Endothelial cell of umbilical vein (primary cell): ENCODE data around the gene MAN2A1. TPM values are rescaled to one million over a fixed set of nuclear protein-coding genes. Genes with fewer than 3 reads are reported as not detected.

Source experiments
- BruUV-seq: library from RNA; stranded (reverse); fragments of 400-500 nt; replicated peaks from 2 replicates; lab custom pipeline; 2021; lab: Mats Ljungman, UMichigan
- CTCF ChIA-PET: fragments of 300-600, 350-600 bp; sonication (Branson Sonifier 250); formaldehyde crosslinking; loops from one replicate; lab custom pipeline; 2021; ENCODE audit warnings: antibody characterized with exemption, inconsistent platforms; lab: Charles Lee
- POLR2A ChIA-PET: fragments of 300-600, 350-600 bp; sonication (Branson Sonifier 250); formaldehyde crosslinking; loops from one replicate; lab custom pipeline; 2021; ENCODE audit warnings: antibody characterized with exemption, inconsistent platforms; lab: Charles Lee
- DNase-seq: peaks from one replicate; pipeline ENCODE4 v3.0.0-alpha.2; 2011; ENCODE audit warnings: low read depth, low spot score
- FAIRE-seq: peaks from 2 replicates; lab custom pipeline; 2011; peaks lifted over from hg19 to GRCh38; lab: Jason Lieb, UNC
- H2AFZ ChIP-seq: 2 replicates; pipeline ENCODE4 v1.6.0; 2012; ENCODE audit warnings: low read depth, low read length, control low read depth, inconsistent platforms
- H3K27ac ChIP-seq: 2 replicates; pipeline ENCODE4 v1.5.1; 2011; ENCODE audit warnings: low read depth, mild to moderate bottlenecking, control low read depth, low read length, moderate library complexity; ENCODE audit not compliant: insufficient read depth
- H3K27me3 ChIP-seq, 2 experiments: 2 replicates each; pipeline versions ENCODE4 v1.6.0 to v1.6.1; 2011; ENCODE audit warnings: low read length in 2 of 2, mixed read lengths in 1 of 2; ENCODE audit not compliant: control insufficient read depth in 2 of 2, insufficient read depth in 2 of 2
- H3K36me3 ChIP-seq, 2 experiments: 2 replicates in 1 of 2; 3 replicates in 1 of 2; pipeline ENCODE4 v1.5.1; 2011; ENCODE audit warnings: low read length in 2 of 2, mild to moderate bottlenecking in 1 of 2, moderate library complexity in 1 of 2; ENCODE audit not compliant: control insufficient read depth in 2 of 2, insufficient read depth in 2 of 2; ENCODE audit errors: extremely low read depth in 1 of 2
- H3K4me1 ChIP-seq: 3 replicates; pipeline ENCODE4 v1.5.1; 2011; ENCODE audit warnings: mild to moderate bottlenecking, low read length; ENCODE audit not compliant: control insufficient read depth, insufficient read depth; ENCODE audit errors: extremely low read depth
- H3K4me2 ChIP-seq: 2 replicates; pipeline ENCODE4 v1.6.1; 2011; ENCODE audit warnings: low read length, control low read depth, mixed read lengths; ENCODE audit not compliant: insufficient read depth
- H3K4me3 ChIP-seq, 3 experiments: fragments of 200-600 bp in 1 of 3; sonication (generic), shearing (Covaris generic) in 1 of 3; replicated peaks in 1 of 3; 2 replicates each; pipeline ENCODE4 v1.5.1; 2011 to 2016; ENCODE audit warnings: control low read depth in 3 of 3, low read length in 3 of 3, mild to moderate bottlenecking in 2 of 3, inconsistent platforms in 1 of 3, low read depth in 1 of 3, moderate library complexity in 1 of 3; ENCODE audit not compliant: insufficient read depth in 1 of 3
- H3K79me2 ChIP-seq: 2 replicates; pipeline ENCODE4 v1.6.0; 2012; ENCODE audit warnings: low read length, inconsistent platforms; ENCODE audit not compliant: control insufficient read depth, insufficient read depth
- H3K9ac ChIP-seq: replicated peaks from 2 replicates; pipeline ENCODE3; 2011; ENCODE audit warnings: low read length, control low read depth; ENCODE audit not compliant: insufficient read depth; ENCODE audit errors: extremely low read depth
- H3K9me1 ChIP-seq: replicated peaks from 3 replicates; pipeline ENCODE4 v1.6.0; 2011; ENCODE audit warnings: mild to moderate bottlenecking, low read length; ENCODE audit not compliant: control insufficient read depth, insufficient read depth; ENCODE audit errors: extremely low read depth
- H3K9me3 ChIP-seq: replicated peaks from 2 replicates; pipeline ENCODE4 v1.5.1; 2012; ENCODE audit warnings: low read length, inconsistent platforms; ENCODE audit not compliant: control insufficient read depth, insufficient read depth
- H4K20me1 ChIP-seq: replicated peaks from 2 replicates; pipeline ENCODE3; 2011; ENCODE audit warnings: mild to moderate bottlenecking, low read length; ENCODE audit not compliant: control insufficient read depth, insufficient read depth; ENCODE audit errors: extremely low read depth
- CTCF ChIP-seq, 2 donors: IDR thresholded peaks; 1 replicate in 1 of 2; 2 replicates in 1 of 2; pipeline ENCODE4 v1.5.1; 2011; ENCODE audit warnings: low read length in 2 of 2, mild to moderate bottlenecking in 2 of 2, moderate library complexity in 2 of 2, control low read depth in 1 of 2, inconsistent platforms in 1 of 2, low read depth in 1 of 2; ENCODE audit not compliant: insufficient read depth in 1 of 2; ENCODE audit errors: extremely low read depth in 1 of 2
- EZH2 ChIP-seq: IDR thresholded peaks from 2 replicates; pipeline ENCODE4 v1.6.1; 2012; ENCODE audit warnings: borderline replicate concordance, low read depth, mild to moderate bottlenecking, moderate library complexity, low read length, inconsistent platforms; ENCODE audit not compliant: severe bottlenecking
- FOS ChIP-seq: IDR thresholded peaks from 2 replicates; pipeline ENCODE4 v1.6.1; 2011; ENCODE audit warnings: mild to moderate bottlenecking, low read length, moderate library complexity, borderline replicate concordance; ENCODE audit not compliant: insufficient read depth
- GATA2 ChIP-seq: IDR thresholded peaks from 2 replicates; pipeline ENCODE4 v1.7.0; 2011; ENCODE audit warnings: low read depth, mild to moderate bottlenecking, moderate library complexity, mixed read lengths, low read length; ENCODE audit not compliant: insufficient read length, insufficient read depth
- JUN ChIP-seq: IDR thresholded peaks from 2 replicates; pipeline ENCODE4 v1.6.1; 2011; ENCODE audit warnings: borderline replicate concordance, low read depth; ENCODE audit not compliant: insufficient read length, insufficient read depth
- MAX ChIP-seq: IDR thresholded peaks from 2 replicates; pipeline ENCODE4 v1.6.1; 2011; ENCODE audit not compliant: insufficient read depth, insufficient read length
- MYC ChIP-seq: IDR thresholded peaks from one replicate; pipeline ENCODE4 v1.6.1; 2011; ENCODE audit warnings: mild to moderate bottlenecking, low read depth, low read length
- POLR2A ChIP-seq: IDR thresholded peaks from 2 replicates; pipeline ENCODE4 v1.6.1; 2012; ENCODE audit warnings: low read depth, mild to moderate bottlenecking, control low read depth, low read length
- POLR2AphosphoS5 ChIP-seq: IDR thresholded peaks from 2 replicates; pipeline ENCODE4 v1.6.1; 2012; ENCODE audit warnings: low read depth, mild to moderate bottlenecking, control low read depth, low read length, moderate library complexity; ENCODE audit not compliant: insufficient read depth
- dilution Hi-C: fragments of 300-500 bp; cut with MboI; formaldehyde crosslinking; loops from one replicate; pipeline ENCODE4 v1.15.0; 2019; ENCODE audit warnings: low sequenced_read_pairs; ENCODE audit not compliant: extremely low pct_ligation_motif_present
- intact Hi-C: fragments of 100-400 bp; cut with micrococcal nuclease; formaldehyde crosslinking; loops from one replicate; pipeline ENCODE4 v1.10.0; 2022
- polyA plus RNA-seq, 4 experiments: library from polyadenylated mRNA; depleted of rRNA in 3 of 4; stranded (reverse) in 3 of 4; unstranded in 1 of 4; fragments of >200 nt; gene quantifications; 2 replicates each; pipeline versions ENCODE4 v1.2.1 to v1.2.3, GENCODE V29; 2011 to 2012; ENCODE audit warnings: missing spikeins in 1 of 4
- total RNA-seq: library from RNA; stranded (reverse); gene quantifications from 2 replicates; pipeline ENCODE4 v1.2.3, GENCODE V29; 2021

Gene MAN2A1
- total and polyA plus RNA-seq, 2 donors (not counting 3 experiments of a cell fraction or from before 2014, with no cell fraction given): 20.8 to 54.8 TPM

- no TSS peak for BruUV-seq
- CTCF ChIA-PET: no interaction called here
- no peak for DNase-seq
These were observed 217.5 kb downstream of the MAN2A1 start for GRCh38 chr5:109907189-109907588.

More at GRCh38 chr5:109907189-109907588, 217.5 kb downstream of the MAN2A1 start:
- dilution Hi-C loops: no loop called here
- POLR2A ChIA-PET: no interaction called here
- no peak overlapping the region for H3K4me3 ChIP-seq
- no peak overlapping the region for H3K9ac ChIP-seq
- H3K4me1 ChIP-seq: no peaks in the 10 kb centered on the region
- no peak overlapping the region for H2AFZ ChIP-seq
- H3K79me2 ChIP-seq: no peaks in the 10 kb centered on the region
- peaks cover 0 to 8% of the 10 kb centered on the region in 2 experiments for H3K27me3 ChIP-seq
- no peak for TF ChIP-seq CTCF (IDR thresholded peaks at IDR 0.05; ENCODE audit: extremely low read depth in 1 of 2, insufficient read depth in 1 of 2, low read depth in 1 of 2, low read length in 2 of 2)
- TF ChIP-seq FOS: no peak
- TF ChIP-seq JUN: no peak
- TF ChIP-seq EZH2: no peak
- no peak for TF ChIP-seq MYC
- TF ChIP-seq POLR2AphosphoS5: no peak
- no peak for TF ChIP-seq POLR2A
- no peak for TF ChIP-seq GATA2
- TF ChIP-seq MAX: no peak
- no peak for FAIRE-seq
- H3K36me3 ChIP-seq: no peaks in the 10 kb centered on the region
- H3K4me2 ChIP-seq: no peak overlapping the region
- no peaks in the 10 kb centered on the region for H3K9me3 ChIP-seq
- H3K27ac ChIP-seq: no peak overlapping the region
- H3K9me1 ChIP-seq: no peaks in the 10 kb centered on the region
- H4K20me1 ChIP-seq: no peaks in the 10 kb centered on the region
- intact Hi-C loops: no loop called here
